ENCODE measurements around the gene SLC10A6. TPM values are rescaled to one million over a fixed set of nuclear protein-coding genes. Genes with fewer than 3 reads are reported as not detected.
"Not testable (repeated sequence)": the region's sequence is repeated elsewhere in the genome, so short reads cannot be mapped to it uniquely, and the experiment has no call there.

The SLC10A6 gene, protein sequence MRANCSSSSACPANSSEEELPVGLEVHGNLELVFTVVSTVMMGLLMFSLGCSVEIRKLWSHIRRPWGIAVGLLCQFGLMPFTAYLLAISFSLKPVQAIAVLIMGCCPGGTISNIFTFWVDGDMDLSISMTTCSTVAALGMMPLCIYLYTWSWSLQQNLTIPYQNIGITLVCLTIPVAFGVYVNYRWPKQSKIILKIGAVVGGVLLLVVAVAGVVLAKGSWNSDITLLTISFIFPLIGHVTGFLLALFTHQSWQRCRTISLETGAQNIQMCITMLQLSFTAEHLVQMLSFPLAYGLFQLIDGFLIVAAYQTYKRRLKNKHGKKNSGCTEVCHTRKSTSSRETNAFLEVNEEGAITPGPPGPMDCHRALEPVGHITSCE
- not detected in 2 replicates for total RNA-seq (2014; rRNA removed; shearing (Covaris generic))
- not detected in 2 replicates for polyA plus RNA-seq (2015; cell fraction: cytosol; rRNA removed)
- not detected in 2 replicates for polyA plus RNA-seq (2015; cell fraction: nucleus; rRNA removed)

DNA sequence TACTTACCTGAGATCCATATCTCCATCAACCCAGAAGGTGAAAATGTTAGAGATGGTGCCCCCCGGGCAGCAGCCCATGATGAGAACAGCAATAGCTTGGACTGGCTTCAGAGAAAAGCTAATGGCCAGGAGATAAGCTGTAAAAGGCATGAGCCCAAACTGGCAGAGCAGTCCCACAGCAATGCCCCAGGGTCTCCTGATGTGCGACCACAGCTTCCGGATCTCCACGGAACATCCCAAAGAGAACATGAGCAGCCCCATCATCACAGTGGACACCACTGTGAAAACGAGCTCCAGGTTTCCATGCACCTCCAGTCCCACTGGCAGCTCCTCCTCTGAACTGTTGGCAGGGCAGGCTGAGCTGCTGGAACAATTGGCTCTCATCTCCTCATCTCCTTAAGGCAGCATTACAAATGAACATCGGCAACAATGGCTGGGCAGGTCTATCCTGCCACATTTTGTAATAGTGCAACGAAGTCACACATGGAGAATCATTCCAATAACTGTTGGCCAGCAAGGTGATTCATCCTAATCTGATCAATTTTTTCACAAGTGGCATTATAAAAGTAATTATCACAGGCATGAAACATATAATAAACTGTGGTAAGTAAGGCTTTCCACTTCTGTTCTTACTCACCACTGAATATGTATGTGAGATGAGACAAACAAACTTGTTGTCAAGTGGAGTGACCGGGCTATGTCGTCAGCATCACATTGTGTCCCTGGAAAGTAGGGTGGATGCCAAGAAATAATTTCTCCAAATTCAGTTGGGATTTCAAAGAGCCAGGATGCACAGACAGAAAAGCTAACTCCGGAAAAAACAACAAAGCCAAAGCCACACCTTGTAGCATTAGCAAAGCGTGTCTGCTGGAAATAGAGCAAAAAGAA is at the start of gene SLC10A6:
Gene SLC10A6 (minus strand): TSS at position 653 of the 888 bp plus-strand sequence. CDS start 269 bp downstream, at position 384.
- no peak for DNase-seq (ENCODE audit: low read depth, low spot score)
- in situ Hi-C loops (cut with HindIII; ENCODE audit: low pct_unique_long_range_greater_than_20kb, low sequenced_read_pairs), result no loop called here

DNA sequence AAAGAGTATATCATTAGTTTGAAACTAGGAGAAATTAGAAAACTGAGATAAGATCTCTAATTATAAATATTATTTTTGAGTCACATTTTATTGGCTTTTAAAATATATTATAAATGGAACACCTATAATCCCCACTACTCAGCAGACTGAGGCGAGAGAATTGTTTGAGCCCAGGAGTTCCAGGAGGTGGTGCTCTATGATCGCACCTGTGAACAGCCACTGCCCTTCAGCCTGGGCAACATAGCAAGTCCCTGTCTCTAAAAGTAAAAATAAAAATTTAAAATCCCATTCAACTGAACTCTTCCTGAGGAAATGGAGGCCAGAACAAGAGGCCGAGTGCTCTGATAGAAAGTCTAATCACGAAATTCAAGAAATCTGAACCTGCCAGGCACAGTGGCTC is 49.4 kb upstream of the SLC10A6 start:
- no peak for DNase-seq (ENCODE audit: low read depth, low spot score)
- in situ Hi-C loops (cut with HindIII; ENCODE audit: low pct_unique_long_range_greater_than_20kb, low sequenced_read_pairs), result no loop called here

DNA sequence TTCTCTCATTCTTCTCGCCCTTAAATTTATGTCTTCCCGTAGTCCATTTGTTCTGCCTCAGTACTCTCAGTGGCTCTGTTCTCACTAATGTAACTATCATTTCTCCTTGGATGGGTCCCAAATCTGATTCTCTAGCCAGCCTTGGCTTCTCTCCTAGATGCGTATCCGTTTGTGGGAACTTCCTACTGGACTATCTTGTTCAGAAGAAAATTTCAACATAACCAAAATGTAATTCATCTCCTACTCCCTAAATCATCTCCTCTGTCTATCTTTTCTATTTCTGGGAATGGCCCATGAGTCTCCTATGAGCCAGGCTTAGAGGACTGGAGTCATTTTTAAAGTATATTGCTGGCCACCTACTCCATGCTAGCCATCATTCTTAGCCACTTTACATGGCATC is 47.4 kb upstream of the SLC10A6 start:
- in situ Hi-C loops (cut with HindIII; ENCODE audit: low pct_unique_long_range_greater_than_20kb, low sequenced_read_pairs), result no loop called here
- DNase-seq (ENCODE audit: low read depth, low spot score), result no peak

DNA sequence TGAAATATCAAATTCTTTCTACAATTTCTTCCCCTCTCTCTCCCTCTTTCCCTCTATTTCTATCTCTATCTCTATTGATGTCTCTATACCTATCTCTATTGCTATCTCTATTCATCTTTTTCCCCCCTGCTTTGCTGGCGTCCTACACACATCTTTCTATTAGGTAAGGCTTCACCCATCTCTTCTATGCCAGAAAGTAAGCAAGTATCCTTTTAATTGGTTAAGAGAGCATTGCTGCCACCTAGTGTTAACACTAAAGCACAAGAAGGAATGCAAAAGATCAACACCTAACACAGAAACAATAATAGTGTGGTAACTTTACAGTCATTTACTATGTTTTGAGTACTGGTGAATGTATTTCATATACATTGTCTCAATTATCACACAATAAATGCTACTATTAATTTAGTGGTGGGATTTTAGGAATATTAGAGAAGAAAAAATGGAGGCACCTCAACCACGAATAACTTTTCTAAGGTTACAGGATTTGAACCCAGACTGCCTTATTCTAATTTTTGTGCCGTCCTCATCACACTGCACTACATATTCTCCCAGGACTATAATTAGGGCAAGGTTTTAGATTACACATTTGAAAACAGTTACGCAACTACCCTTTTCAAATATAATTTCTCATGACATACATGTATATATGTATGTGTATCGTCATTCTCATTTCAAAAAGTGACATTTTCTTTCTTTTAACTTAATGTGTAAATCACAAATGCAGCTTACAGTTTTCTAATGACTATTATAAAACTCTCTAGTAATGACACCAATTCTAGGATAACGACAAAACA is 46.7 kb upstream of the SLC10A6 start:
- in situ Hi-C loops (cut with HindIII; ENCODE audit: low pct_unique_long_range_greater_than_20kb, low sequenced_read_pairs), result no loop called here

DNA sequence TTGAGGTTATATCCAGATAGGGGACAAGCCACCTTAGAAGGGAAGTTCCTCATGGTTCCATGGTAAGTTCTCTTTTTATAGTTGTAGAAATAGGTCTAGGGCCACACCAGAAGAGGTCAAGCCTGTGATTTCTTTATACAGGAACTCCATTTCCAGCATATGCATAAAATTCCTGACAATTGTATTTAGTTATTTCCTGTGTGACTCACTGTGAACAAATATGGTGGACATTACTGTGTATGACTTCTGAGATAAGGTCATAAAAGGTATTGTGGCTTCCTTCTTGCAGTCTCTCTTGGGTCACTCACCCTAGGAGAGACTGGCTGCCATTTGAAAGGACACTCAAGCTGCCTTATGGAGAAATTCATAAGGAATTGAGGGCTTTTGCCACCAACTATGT is 45.3 kb upstream of the SLC10A6 start:
- in situ Hi-C loops (cut with HindIII; ENCODE audit: low pct_unique_long_range_greater_than_20kb, low sequenced_read_pairs), result no loop called here
- no peak for DNase-seq (ENCODE audit: low read depth, low spot score)

More for the DNA sequence above, 46.7 kb upstream of the SLC10A6 start:
- DNase-seq (ENCODE audit: low read depth, low spot score), result peak; percentile 83

GRCh38 chr4:86893136-86893535 is 44.0 kb upstream of the SLC10A6 start:
- in situ Hi-C loops (cut with HindIII; ENCODE audit: low pct_unique_long_range_greater_than_20kb, low sequenced_read_pairs), result no loop called here
- no peak for DNase-seq (ENCODE audit: low read depth, low spot score)

GRCh38 chr4:86892636-86892960 is 43.4 kb upstream of the SLC10A6 start:
- in situ Hi-C loops (cut with HindIII; ENCODE audit: low pct_unique_long_range_greater_than_20kb, low sequenced_read_pairs), result no loop called here
- no peak for DNase-seq (ENCODE audit: low read depth, low spot score)

DNA sequence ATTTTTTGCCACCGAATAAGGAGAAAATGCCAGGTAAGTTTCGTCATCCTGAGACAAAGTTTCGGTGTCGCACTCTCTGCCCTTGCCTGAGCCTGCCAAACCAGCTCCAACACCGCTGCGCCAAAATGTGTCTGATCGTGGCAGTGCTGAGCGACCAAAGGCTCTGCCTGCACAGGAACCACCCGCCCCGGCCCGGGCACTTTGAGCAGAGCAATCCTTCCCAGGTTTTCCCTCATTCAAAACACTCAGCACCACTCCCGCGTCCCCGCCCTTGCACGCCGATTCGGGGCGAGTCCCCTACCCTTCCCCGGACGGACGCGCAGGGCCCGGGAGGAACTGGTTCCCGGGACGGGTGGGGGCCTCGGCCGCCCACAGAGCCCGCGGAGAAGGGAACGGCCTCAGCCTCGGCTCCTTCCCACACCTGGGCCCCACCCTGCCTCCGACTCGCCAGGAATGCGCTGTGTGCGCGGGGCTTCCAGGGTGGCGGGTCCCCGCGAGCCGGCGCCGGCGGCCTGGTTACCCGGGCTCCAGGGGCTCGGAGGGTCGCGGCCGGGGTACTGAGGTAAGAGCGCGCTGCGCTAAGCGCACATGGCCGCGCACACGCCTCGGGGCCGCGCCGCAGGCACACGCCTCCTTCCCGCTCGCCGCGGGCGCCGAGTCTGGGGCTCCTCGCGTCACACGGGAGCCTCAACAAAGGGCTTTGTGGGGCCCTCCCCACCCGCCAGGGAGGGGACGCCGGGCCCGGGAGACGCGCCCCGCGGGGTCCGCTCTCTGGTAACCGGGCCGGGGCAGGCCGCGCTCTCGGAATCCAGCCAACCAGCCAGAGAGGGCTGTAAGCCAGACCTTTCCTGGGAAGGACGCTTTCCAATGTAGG is 42.8 kb upstream of the SLC10A6 start, which contains the start of gene C4orf36:
Gene C4orf36 (minus strand): TSS at position 661 of the 874 bp plus-strand sequence. CDS start 902 bp downstream, outside the sequence.
- in situ Hi-C loops (cut with HindIII; ENCODE audit: low pct_unique_long_range_greater_than_20kb, low sequenced_read_pairs), result no loop called here
- peak; percentile 60 for DNase-seq (ENCODE audit: low read depth, low spot score)

DNA sequence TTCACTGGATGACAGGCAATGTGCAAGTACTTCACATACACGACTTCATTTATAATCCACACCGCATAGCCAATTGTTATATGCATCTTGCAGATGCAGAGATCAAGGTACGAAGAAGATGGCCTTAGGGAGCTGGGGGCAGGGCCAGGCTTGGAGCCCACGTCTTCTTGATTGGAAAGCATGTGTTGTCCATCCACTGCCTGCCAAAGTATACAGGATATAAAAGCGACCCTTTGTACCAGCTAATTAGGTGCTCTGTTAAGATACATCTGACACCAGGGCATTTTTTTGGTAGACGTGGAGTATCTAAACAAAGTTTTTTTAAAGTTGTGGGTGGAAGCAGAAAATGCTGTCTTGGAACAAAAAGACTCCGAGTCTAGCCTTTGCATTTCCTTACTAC is 41.6 kb upstream of the SLC10A6 start:
- no peak for DNase-seq (ENCODE audit: low read depth, low spot score)
- in situ Hi-C loops (cut with HindIII; ENCODE audit: low pct_unique_long_range_greater_than_20kb, low sequenced_read_pairs), result no loop called here

DNA sequence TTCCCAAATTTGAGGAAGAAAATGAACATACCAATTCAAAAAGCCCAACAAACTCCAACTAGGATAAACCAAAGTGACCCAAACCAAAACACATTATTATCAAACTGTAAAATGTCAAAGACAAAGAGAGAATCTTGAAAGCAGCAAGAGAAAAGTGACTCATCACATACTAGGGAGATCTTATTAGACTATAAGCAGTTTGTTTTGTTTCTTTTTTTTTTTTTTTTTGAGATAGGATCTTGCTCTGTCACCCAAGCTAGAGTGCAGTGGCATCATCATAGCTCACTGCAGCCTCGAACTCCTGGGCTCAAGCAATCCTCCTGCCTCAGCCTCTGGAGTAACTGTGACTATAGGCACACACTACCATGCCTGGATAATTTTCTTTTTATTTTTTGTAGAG is 30.5 kb upstream of the SLC10A6 start:
- in situ Hi-C loops (cut with HindIII; ENCODE audit: low pct_unique_long_range_greater_than_20kb, low sequenced_read_pairs), result no loop called here
- DNase-seq (ENCODE audit: low read depth, low spot score), result no peak

- in situ Hi-C loops (cut with HindIII; ENCODE audit: low pct_unique_long_range_greater_than_20kb, low sequenced_read_pairs), result no loop called here
- no peak for DNase-seq (ENCODE audit: low read depth, low spot score)
Observed at GRCh38 chr4:86878640-86879039, 29.5 kb upstream of the SLC10A6 start.

- DNase-seq (ENCODE audit: low read depth, low spot score), result no peak
- in situ Hi-C loops (cut with HindIII; ENCODE audit: low pct_unique_long_range_greater_than_20kb, low sequenced_read_pairs), result no loop called here
Observed at GRCh38 chr4:86876894-86877685, 27.9 kb upstream of the SLC10A6 start.

DNA sequence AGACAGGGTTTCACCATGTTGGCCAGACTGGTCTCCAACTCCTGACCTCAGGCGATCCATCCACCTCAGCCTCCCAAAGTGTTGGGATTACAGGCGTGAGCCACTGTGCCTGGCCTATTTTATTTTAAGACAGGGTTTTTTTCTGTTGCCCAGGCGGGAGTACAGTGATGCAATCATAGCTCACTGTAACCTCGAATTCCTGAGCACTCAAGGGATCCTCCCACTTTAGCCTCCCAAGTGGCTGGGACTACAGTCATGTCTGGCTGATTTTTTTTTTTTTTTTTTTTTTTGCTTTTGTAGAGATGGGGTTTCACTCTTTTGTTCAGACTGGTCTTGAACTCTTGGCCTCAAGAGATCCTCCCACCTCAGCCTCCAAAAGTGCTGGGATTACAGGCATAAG is 26.3 kb upstream of the SLC10A6 start:
- DNase-seq (ENCODE audit: low read depth, low spot score); in situ Hi-C loops (cut with HindIII; ENCODE audit: low pct_unique_long_range_greater_than_20kb, low sequenced_read_pairs): not testable (repeated sequence)

DNA sequence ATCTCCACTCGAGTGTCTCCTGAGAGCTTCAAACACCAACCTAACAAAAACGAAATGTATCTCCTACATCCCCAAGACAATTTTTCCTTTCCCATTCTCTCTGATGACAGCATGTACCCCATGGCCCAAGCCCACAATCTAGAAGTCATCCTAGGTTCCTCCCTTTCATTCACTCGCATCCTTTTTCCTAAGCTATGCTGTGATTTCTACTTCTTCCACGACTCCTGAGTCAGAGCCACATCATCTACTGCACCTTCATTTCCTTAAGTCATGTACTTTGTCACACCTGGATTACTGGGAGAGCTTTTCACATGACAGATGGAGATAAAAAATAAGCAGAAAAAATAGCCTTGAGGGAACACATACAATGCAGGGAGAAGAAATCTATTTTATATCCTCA is 23.0 kb upstream of the SLC10A6 start:
- DNase-seq (ENCODE audit: low read depth, low spot score), result no peak
- in situ Hi-C loops (cut with HindIII; ENCODE audit: low pct_unique_long_range_greater_than_20kb, low sequenced_read_pairs), result no loop called here

DNA sequence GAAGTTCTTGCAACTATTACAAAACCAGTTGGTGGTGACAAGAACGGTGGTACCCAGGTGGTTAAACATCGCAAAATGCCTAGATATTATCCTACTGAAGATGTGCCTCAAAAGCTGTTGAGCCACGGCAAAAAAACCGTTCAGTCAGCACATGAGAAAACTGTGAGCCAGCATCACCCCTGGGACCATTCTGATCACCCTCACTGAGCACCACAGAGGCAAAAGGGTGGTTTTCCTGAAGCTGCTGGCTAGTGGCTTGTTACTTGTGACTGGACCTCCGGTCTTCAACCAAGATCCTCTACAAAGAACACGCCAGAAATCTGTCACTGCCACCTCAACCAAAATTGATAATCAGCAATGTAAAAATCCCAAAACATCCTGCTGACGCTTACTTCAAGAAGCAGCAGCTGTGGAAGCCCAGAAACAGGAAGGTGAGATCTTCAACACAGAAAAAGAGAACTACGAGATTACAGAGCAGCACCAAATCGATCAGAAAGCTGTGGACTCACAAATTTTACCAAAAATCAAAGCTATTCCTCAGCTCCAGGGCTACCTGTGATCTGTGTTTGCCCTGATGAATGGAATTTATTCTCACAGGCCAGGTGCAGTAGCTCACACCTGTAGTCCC is 21.4 kb upstream of the SLC10A6 start:
- no peak for DNase-seq (ENCODE audit: low read depth, low spot score)
- in situ Hi-C loops (cut with HindIII; ENCODE audit: low pct_unique_long_range_greater_than_20kb, low sequenced_read_pairs), result no loop called here

All from SK-MEL-5 (cell line).